ENCODE results near the gene EEF1A2.
A peak's percentile ranks its signal among the peaks of the same experiment; 100 is the strongest.

EEF1A2 gene

DNA sequence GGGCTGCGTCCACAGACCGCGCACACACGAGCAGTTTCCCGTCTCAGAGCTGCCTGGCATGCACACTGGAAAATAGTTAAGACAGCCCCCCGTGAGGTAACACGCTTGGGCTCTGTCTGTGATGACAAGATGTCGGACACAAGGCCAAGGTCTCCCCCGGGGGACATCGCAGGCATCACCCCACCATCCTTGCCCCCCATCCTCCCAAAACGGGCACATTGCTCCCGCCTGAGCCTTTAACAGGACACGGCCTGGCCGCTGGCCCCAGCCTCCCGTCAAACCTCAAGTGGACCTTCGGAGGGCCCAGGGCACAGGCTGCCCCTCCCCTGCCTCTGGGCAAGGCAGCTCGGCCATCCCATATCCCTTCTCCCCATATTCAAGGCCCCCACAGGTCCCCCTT is 32.0 kb downstream of the EEF1A2 start:
- DNase-seq = no peak

DNA sequence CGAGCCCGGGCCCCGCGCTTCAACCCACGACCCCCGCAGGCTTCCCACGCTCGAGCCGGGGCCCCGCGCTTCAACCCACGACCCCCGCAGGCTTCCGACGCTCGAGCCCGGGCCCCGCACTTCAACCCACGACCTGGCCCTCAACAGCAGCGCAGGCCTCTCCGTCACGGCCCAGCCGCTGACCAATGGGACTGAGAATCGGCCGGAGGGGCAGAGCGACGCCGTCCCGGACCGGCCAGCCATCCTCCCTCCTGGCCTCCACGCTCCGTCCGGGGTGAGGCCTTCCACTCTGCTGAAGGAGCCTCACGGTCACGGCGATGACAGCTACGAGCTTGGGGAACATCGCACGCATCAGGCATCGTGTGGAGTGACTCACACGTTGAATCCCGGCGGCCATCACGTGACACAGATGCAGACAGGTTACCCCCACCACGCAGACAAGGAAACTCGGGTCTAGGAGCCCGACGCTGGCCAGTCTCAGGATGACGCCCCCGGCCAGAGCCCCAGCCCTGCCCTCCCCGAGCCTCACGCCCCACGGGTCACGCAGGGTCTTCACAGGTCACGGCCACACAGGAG is 32.5 kb downstream of the EEF1A2 start:
- DNase-seq = no peak

DNA sequence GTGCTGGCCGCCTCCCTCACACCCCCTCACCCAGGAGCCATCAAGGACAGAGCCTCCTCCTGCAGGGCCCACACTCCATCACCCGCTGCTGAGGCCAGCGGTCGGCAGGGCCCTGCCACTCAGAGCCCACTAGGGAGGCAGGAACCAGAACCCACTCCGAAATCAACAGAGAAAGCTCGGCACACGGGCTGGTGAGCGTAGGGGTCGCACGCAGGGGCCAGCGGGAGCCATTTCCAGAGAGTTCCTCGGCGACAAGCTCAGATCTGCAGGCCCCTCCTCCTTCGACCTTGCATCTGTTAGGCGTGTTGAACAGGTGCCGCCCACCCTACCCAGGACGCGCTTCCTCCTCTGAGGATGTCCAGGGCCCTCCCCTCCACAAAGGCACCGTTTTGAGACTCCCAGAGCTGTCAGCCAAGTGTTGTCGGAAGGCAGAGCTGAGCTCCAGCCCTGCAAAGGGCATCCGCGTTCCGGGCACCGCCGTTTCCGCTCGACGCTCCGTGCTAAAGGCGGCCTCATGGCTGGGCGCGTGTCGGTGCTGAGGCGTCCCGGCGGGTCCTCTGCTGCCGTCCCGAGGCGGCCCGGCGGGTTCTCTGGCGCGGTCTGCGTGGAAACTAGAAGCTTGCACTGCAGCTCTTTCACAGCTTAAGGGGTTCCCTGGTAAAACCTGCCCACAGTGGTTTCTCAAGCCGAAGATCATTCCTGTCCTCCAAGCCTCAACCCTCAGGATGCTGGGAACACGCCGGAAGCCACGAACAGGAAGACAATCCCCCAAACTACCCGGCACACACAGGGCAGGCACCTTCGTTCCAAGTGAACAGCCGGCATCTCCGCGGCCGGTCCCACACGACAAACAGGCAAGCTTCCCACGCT is 33.3 kb downstream of the EEF1A2 start:
- DNase-seq = no peak

DNA sequence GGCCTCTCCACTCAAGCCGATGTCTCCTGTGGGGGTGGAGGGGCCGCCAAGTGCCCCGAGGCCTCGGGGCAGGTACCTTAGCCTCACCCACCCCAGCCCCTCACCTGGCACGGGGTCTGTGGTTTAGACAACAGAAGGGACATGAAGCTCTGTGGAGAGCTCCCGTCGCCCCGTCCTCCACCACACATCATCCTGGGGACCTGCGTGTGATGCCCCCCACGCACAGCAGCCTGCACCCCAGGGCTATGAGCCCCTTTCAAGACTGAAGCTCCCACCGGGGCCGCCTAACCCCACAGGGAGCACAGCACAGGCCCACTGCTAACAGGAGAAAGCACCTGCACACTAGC is 34.6 kb downstream of the EEF1A2 start:
- no peak for DNase-seq

DNA sequence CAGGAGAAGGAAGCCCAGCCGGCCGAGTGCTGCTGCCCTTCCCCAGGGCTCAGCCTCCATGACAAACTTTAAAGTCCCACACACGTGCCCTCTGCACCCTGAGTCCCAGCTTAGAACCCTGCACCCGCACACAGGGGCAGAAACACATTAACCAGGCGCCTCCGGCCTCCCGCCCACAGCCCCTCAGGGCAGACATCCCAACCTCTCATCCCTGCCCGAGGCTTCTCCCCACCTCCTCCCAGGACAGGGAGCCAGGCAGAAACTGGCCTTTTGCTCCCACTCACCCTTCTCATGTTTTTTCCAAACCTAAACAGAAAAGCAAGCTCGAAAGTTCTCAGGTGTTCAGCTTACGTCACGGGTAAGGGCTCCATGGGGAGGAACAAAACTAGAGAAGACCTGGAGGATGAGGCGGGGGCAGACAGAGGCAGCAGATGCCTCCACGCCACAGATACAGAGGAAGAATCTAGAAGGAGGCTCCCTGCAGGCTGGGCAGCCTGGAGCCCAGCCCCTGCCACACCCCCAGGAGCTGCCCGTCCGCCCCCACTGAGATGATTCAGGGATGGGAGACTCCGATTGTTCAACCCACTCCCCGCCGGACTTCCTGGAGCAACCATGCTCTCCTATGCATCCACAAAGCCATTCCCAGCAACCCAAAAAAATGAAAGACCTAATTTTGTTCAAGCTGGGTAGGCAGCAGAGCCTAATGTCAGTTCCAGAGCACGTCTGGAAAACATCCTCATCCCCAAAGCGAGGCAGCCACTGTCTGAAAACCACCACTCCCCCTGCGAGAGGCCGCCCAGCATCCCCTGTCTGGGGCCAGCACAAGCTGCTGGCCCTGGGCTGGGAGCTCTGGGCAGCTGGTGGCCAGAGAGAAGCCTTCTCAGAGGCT is 35.2 kb downstream of the EEF1A2 start:
- no peak for DNase-seq

DNA sequence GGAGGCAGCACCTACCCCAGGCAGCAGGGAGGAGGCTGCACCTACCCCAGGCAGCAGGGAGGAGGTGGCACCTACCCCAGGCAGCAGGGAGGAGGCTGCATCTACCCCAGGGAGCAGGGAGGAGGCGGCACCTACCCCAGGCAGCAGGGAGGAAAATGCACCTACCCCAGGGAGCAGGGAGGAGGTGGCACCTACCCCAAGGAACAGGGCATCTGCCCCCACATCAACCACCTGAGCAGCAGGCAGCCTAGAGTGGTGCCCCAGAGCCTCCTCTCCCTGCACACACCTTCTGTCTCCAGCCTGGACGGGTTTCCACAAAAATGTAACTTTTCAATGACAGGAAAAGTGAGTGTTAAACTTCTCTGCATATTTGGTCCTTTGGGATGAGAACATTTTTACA is 36.6 kb downstream of the EEF1A2 start:
- DNase-seq = no peak

DNA sequence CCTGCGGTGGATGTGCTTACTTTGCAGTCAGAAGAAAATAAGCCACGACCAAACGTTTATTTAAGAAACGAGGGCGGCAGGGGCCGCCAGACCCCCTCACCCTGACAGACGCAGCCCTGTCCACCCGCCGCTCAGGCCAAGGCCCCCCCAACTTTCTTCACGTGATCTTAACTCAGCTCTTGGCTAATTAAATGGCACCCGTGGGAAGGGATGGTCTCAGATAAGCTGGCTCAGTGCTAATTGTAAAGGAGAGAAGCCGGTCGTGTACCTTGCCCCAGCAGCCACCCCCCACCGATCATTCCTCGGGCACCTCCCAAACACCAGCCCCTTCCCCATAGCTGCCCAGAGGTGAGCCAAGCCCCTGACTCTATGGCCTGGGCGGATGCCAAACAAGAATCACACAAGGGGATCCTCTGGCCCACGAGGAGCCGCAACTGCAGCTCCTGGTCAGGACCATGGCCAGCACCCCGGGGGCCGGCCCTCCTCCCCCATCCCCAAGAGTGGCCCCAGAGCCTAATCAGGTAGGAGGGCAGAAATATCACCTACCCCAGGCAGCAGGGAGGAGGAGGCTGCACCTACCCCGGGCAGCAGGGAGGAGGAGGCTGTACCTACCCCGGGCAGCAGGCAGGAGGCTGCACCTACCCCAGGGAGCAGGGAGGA is 37.6 kb downstream of the EEF1A2 start:
- DNase-seq = peak; percentile 26

DNA sequence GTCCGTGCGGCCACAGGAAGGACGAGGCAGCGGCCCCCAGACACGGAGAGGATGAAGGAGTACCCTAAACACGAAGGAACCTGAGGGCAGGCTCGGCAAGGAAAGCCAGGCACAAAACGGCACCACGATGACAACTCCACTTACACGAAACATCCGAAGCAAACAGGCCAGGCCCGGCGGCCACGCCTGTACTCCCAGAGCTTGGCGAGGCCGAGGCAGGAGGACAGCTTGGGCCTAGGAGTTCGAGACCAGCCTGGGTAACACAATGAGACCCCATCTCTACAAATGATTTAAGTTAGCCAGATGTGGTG is 39.9 kb downstream of the EEF1A2 start:
- no peak for DNase-seq

DNA sequence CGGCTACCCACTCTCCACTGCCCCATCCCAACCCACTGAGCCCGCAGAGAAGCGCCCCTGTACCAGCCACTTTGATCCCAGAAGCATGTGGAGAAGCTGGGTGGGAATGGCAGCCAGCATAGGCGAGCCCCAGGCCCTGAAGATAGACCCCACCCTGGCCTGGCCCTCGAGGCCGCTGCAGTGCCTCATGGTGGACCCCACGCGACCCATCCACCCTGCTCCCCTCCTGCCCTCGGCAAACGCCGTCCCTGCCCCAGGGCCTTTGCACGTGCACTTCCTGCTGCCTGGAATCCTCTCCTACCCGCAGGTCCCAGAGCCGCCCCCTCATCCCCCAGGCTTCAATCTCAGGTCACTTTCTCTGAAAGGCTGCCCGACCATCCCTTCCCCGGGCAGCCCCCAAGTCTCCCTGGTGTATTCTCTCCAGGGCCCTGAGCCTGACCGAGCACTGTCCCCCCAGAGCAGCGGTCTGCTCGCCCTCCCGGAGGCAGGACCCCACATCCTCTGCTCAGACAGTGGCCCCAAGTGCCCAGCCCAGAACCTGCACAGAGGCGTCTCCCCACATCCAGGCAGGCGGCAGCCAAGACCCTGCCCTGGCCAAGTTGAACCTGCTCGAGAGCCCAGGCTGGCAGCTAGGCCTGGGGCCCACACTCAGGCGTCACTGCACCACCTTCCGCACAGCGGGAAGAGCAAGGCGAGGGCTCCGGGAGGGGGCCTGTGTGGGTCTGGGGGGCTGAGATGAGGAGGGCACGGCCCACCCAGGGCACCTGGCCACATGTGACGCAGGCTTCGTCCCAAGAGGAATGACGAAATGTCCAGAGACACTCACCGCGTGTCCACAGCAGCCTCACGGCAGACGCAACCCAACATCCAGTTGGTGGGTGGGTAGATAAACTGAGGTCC is 40.5 kb downstream of the EEF1A2 start:
- DNase-seq = no peak

DNA sequence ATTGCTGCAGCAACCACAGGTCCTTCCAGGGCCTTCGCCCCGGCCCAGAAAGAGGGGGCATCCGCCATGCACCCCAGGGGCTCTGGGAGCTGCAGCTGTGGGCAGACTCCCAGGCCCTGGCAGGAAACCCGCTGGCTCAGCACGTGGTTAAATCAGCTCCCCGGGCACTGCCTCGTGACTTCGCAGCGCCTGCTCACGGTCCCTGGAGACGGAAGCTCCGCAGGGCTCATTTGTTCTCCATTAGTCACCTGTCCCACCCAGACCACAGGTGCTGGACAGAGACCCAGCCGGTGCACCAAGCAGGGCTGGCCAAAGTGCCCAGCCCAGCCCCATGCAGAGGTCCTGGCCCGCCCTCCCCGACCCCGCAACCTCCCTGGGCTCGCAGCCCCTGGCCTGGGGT is 41.1 kb downstream of the EEF1A2 start:
- no peak for DNase-seq

DNA sequence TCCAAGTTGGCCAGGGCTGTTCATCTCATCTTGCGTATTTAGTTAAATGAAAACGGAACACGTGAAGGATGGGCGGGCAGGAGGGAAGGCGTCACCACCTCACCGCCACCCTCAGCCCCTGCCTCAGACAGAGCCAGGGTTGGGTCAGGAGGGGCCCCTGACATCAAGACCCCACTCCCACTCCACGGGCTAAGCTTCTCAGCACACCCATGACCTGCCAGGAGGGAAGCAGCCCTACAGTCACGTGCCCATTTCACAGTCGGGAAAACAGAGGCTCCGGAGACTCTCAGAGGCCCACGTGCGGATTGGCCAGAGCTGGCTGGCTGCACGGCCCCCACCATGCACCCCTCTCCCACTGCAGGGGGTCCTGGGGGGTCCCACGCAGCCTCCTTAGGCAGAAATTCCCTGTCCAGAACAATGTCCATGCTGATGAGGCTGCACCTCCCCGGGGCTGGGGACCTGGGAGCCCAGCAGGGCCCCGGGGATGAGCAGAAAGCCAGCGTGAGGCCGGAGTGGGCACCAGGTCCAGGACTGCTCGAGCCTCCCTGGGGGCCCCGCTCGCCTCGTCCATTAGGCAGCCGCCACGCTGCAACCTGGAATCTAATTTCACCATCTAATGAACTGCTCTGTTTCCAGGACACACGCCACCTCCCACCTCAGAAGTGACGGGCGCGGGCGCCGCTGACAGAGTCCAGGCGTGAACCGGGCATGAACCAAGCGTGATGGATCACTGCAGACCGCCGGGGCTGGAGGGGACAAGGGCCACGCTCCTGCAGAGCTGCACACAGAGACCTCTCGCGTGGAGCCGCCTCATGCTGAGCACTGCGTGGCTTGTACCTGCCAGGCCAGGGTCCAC is 42.2 kb downstream of the EEF1A2 start:
- no peak for DNase-seq

DNA sequence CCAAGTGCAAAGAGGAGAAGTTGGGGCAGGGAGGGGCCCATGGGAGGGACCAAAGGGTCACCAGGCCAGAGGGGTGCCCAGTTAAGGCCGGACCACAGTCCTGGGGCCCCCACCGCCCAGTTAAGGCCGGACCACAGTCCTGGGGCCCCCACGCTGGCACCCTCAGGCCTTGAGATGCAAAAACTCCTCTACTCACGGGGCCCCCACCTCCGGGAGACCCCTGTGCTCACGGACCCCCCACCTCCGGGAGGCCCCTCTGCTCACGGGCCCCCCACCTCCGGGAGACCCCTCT is 43.4 kb downstream of the EEF1A2 start:
- no peak for DNase-seq

DNA sequence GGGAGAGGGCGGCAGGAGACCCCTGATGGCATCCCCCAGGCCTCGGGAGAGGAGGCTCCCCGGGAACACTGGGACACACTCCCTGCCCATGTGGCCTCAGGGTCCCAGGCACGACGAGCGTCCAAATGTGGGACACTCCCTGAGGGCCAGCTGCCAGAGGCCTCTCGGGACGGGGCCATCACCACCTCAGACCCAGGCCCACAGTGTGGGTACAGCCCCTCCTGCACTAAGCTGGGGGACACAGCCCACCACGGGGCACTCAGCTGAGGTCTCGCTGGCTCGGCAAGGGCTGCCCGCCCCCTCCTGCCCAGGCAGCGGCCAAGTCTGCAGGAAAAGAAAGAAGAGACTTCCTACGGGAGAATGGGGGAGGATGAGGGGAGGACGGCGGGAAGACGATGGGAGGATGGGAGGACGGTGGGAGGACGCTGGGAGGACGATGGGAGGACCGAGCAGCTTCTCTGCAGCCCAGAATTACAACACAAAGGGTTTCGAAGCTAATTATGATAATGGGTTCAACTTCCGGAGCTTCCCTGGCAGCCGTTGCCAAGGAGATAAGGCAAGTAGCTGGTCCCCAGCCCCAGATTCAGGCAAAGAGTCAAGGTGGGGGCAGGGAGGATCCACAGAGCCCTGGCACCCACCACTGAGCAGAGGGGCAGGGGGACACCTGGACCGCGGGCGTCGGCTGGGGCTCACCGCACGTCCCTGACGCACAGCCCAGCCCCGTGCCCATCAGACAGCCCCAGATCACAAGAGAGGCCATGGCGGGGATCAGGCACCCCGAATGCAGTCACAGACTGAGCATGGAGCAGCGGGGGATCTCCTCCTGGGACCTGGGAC is 43.9 kb downstream of the EEF1A2 start:
- no peak for DNase-seq

DNA sequence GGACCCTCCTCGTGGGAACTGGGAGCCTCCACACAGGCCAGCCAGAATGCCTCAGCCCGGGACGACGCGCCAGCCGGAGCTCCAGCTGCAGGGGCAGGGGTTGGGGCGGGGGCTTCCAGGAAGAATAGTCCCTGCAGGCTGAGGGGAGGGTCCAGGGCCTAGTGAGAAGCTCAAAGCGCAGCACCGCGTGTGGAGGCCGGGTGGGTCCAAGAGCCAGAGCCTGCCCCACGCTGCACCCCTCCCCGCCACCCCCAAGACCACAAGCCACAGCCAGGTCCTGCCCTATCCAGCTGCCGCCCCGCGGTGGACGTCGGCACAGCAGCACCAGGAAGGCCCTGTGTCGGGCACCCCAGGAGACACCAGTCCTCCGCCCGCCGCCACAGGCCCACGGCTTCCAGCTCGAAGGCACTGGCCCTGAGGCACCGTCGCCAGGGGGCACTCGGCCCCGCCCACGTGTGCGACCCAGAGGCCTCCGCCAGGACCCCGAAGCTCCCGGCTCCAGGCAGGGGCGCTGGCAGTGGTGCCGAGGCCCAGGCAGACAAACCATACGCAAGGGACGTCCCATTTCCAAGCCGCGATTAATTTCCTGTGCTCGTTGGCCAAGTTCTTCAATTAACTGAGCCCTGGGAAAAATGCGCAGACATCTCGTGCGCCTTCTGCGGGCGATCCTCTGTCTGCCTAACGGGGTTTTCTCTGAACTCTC is 45.9 kb downstream of the EEF1A2 start:
- DNase-seq = no peak

DNA sequence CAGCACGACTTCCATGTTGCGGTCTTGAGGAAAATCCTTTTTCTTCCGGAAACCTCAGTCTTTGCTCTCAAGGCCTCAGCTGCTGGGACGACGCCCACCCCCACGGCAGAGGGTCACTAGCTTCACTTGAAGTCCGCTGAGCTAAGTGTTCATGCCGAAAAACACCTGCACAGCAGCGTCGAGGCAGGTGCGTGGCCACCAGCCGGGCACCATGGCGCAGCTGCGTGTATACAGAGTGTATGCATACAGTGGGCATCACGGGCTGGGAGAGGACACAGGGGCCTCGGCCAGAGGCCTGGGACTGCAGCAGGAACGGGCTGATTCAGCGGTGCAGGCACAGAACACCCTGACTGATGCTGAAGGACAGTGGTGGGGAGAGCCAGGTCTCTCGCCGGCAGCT is 46.5 kb downstream of the EEF1A2 start:
- DNase-seq = no peak

DNA sequence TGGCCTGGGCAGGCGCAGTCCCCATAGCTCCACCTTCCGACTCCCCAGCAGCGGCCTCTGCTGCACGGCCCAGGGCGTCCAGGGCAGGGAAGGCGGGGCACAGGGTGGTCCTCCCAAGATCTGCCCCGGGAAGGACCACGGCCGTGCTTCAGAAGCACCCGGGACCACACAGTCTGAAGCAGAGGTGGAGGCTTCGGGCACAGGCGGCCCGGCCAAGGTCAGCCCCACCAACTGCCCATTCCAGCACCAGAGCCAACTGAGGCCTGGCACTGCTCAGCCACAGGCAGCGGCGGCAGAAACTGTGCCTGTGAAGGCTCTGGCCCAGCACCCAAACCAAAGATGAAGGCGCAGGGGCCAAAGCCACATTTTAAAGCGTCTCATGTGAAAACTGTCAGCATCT is 47.1 kb downstream of the EEF1A2 start:
- DNase-seq = no peak

DNA sequence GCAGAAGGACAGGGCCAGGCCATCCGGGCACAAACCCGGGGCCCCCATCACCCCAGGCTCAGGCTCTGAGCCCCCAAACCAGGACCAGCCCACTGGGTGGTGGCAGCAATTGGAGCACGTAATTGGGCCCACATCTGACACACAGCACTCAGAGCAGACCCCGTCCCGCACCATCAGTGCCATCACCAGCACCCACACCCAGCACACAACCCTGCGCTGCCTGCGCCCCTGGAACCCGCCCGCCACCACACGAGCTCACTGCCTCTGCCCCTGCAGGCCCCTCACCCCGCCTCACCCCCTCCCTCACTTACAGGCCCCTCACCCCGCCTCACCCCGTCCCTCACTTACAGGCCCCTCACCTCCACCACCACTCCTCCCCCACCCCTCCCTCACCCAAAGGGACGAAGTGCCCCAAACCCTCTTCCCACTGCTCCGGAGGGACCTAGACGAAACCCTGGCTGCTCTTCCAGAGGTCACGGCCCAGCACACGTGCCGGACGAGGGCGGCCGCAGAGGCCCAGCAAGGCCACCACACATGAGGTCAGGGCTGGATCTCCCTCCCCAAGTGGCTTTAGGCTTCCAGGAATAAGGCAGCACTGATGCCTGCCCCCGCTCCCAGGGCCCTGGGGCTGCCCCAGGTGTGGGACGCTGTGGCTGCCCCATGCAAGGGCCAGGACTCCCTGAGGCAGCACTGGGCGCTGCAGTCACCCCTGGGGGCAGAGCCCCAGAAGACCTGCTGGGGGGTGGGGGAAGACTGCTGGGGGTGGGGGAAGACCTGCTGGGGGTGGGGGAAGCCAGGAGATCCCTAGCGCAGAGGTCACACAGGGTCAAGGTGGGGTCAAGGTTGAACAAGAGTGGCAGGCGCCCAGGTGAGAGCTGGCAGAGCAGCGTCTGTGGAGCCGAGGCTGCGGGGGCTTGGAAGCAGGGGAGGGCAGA is 48.8 kb downstream of the EEF1A2 start:
- DNase-seq = no peak

DNA sequence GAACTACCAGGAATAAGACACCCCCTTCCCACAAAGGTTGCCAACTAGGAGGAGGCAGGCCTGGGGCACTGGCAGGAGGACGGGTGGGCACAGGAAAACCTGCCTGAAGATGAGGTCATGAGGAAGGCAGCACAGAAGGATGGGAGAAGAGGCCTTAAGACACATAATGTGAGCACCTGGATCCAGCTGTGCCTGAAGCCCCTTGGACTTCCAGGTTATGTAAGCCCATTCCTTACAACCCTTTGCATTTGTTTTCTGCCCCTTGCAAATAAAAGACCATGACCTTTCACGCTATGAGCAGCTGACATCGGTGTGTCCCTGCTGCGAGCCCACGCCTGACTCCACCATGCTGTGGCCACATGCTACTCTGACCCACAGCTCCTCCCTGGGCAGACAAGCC is 49.9 kb downstream of the EEF1A2 start:
- no peak for DNase-seq

DNA sequence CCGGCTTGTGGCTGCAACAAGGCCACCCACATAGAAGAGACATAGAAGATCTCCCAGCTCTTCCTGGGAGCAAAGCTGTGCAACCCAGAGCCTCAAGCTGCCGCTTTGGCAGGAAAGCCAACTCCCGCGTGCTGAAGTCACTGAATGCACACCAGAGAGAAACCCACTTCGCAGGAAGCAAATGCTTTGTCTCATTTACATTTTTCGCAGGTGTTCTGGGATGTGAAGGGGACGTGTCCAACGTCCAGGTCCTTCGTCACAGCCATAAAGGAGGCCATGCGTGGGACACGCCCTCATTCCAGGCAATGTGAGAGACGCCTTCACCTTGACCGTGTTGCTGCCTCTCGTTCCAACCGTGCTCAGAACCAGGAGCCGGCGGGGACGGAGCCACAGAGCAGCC is 50.9 kb downstream of the EEF1A2 start:
- DNase-seq = no peak
